ENCODE data around the gene CCL17. TPM values are rescaled to one million over a fixed set of nuclear protein-coding genes. Genes with fewer than 3 reads are reported as not detected.

Gene CCL17
- not detected in 2 replicates for total RNA-seq (2014; rRNA removed; shearing (Covaris generic))
- not detected in 2 replicates for total RNA-seq (2022)
- Bru-seq, nascent RNA, result not detected
- not detected for BruChase-seq, experiment 1, labeled RNA remaining after a 6-hour chase
- not detected for BruChase-seq, experiment 2, labeled RNA remaining after a 2-hour chase
- long read RNA-seq, result 0 reads

DNA sequence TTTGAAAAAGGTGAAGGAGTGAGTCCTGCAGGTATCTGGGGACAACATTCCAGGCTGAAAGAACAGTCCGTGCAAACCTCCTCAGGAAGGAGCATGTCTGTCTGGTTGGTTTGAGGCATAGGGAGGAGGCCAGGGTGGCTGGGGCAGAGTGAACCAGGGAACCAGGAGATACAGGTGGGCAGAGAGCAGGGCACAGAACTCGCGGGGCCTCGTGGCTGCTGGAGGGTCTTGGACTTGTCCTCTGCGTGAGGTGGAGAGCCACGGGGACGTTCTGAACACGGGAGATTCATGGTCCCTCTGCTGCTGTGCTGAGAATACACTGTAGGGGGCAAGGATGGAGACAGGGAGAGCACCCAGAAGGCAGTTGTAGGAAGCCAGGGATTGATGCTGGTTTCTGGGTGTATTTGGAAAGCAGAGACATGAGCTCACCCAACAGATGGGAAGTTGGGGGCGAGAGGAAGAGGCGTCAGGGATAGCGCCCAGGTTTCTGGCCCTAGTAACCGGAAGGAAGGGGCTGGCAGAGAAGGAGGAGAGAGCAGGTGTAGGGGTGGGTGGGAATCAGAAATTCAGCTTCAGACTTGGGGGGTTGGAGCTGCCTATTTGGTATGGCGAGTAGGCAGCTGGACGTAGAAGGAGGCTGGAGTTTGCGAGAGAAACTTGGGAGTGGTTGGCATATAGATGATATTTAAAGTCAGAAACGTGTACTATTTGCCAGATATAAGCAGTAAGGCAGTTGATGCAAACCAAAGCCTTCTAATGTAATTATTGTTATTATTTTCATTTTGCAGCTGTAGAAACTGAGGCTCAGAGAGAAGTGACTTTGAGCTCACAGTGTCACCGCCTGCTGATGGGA, at the start of gene CCL17:
TSS of gene CCL17 (plus strand) at position 803 of the 853 bp plus-strand sequence. CDS start 9,166 bp downstream, outside the sequence.
- no peak for DNase-seq (ENCODE audit: low spot score)
- H3K9me3 ChIP-seq (ENCODE audit: low read length), result no peaks in the 10 kb centered on the region
- intact Hi-C loops (cut with micrococcal nuclease; ENCODE audit: unreplicated experiment), result no loop called here
- no peak for TF ChIP-seq EZH2phosphoT487 (IDR thresholded peaks at IDR 0.05; ENCODE audit: borderline replicate concordance, low read depth, low read length)
- TF ChIP-seq, protein P1, sequence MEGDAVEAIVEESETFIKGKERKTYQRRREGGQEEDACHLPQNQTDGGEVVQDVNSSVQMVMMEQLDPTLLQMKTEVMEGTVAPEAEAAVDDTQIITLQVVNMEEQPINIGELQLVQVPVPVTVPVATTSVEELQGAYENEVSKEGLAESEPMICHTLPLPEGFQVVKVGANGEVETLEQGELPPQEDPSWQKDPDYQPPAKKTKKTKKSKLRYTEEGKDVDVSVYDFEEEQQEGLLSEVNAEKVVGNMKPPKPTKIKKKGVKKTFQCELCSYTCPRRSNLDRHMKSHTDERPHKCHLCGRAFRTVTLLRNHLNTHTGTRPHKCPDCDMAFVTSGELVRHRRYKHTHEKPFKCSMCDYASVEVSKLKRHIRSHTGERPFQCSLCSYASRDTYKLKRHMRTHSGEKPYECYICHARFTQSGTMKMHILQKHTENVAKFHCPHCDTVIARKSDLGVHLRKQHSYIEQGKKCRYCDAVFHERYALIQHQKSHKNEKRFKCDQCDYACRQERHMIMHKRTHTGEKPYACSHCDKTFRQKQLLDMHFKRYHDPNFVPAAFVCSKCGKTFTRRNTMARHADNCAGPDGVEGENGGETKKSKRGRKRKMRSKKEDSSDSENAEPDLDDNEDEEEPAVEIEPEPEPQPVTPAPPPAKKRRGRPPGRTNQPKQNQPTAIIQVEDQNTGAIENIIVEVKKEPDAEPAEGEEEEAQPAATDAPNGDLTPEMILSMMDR (conservative IDR thresholded peaks at IDR 0.05; ENCODE audit: low read length), result no peak
- ChIA-PET CTCF (ENCODE audit: unreplicated experiment) (no interaction called here), POLR2A (interaction anchor here (0.7 to 0.8 kb wide), 2 partner anchors 9 to 83 kb away, joined by 3 read pairs; no protein-coding TSS in a partner anchor)
- H3K79me2 ChIP-seq (ENCODE audit: insufficient read depth, low read depth, low read length), result no peaks in the 10 kb centered on the region
- no peaks in the 10 kb centered on the region for H4K20me1 ChIP-seq (ENCODE audit: insufficient read depth, low read length)
- H3K9me2 ChIP-seq (ENCODE audit: insufficient read depth, low read length), result no peaks in the 10 kb centered on the region
- H2AFZ ChIP-seq (ENCODE audit: low read length), result no peak within 1 kb of the TSS
- no peak within 1 kb of the TSS for H3K4me2 ChIP-seq (ENCODE audit: low read length)
- no peak within 1 kb of the TSS for H3K27ac ChIP-seq (ENCODE audit: low read depth, low read length, poor library complexity, severe bottlenecking)
- no peaks in the 10 kb centered on the region for H3K4me1 ChIP-seq (ENCODE audit: insufficient read depth, low read length, poor library complexity, severe bottlenecking)
- no peak within 1 kb of the TSS for H3K4me3 ChIP-seq (ENCODE audit: low read depth, low read length, poor library complexity, severe bottlenecking)
- BruUV-seq (replicated peaks), result no TSS peak
- no peaks in the 10 kb centered on the region for H3K36me3 ChIP-seq (ENCODE audit: insufficient read depth, low read length)

DNA sequence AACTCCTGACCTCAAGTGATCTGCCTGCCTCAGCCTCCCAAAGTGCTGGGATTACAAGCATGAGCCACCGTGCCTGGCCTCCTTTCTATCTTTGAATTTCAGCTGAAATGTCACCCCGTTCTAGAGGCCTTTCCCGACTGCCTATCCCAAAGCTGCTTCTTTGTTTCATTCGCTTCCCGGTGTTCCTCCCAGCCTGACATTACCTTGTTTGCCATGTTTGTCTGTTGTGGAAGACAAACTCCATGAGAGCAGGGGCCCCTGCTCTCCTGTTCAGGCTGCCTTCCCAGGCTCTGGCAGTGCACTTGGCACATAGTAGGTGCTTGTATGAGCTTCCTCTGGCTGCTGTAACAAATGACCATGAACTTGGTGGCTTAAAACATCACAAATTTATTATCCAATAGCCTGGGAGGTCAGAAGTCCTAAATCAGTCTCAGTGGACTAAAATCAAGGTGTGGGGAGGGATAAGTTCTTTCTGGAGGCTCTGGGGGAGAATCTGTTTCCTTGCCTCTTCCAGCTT, 48.6 kb upstream of the CCL17 start:
- POLR2A ChIA-PET, result interaction anchor here (0.7 kb wide), 1 partner anchor 75 kb away, joined by 3 read pairs; no protein-coding TSS in a partner anchor
- no peaks in the 10 kb centered on the region for H3K9me3 ChIP-seq (ENCODE audit: low read length)
- no peaks in the 10 kb centered on the region for H3K36me3 ChIP-seq (ENCODE audit: insufficient read depth, low read length)
- H3K4me3 ChIP-seq (ENCODE audit: low read depth, low read length, poor library complexity, severe bottlenecking), result no peak overlapping the region
- DNase-seq (ENCODE audit: low spot score), result no peak
- no peaks in the 10 kb centered on the region for H3K9me2 ChIP-seq (ENCODE audit: insufficient read depth, low read length)
- H2AFZ ChIP-seq (ENCODE audit: low read length), result no peak overlapping the region
- no peak overlapping the region for H3K4me2 ChIP-seq (ENCODE audit: low read length)
- H3K27ac ChIP-seq (ENCODE audit: low read depth, low read length, poor library complexity, severe bottlenecking), result no peak overlapping the region
- H4K20me1 ChIP-seq (ENCODE audit: insufficient read depth, low read length), result no peaks in the 10 kb centered on the region
- intact Hi-C loops (cut with micrococcal nuclease; ENCODE audit: unreplicated experiment), result no loop called here
- no peaks in the 10 kb centered on the region for H3K79me2 ChIP-seq (ENCODE audit: insufficient read depth, low read depth, low read length)
- no peaks in the 10 kb centered on the region for H3K4me1 ChIP-seq (ENCODE audit: insufficient read depth, low read length, poor library complexity, severe bottlenecking)
- no TSS peak for BruUV-seq (replicated peaks)
- CTCF ChIA-PET (ENCODE audit: unreplicated experiment), result no interaction called here
- TF ChIP-seq EZH2phosphoT487 (IDR thresholded peaks at IDR 0.05; ENCODE audit: borderline replicate concordance, low read depth, low read length), result no peak
- TF ChIP-seq, protein P1 (conservative IDR thresholded peaks at IDR 0.05; ENCODE audit: low read length), result no peak

All from OCI-LY7 (cell line).